Inferior parietal cortex (tissue), 1 donor: ENCODE results near the gene TMEM179B.
"Not testable (repeated sequence)": the region's sequence is repeated elsewhere in the genome, so short reads cannot be mapped to it uniquely, and the experiment has no call there.

ENCODE experiments used
- DNase-seq: peaks from one replicate; pipeline ENCODE4 v3.0.0-alpha.2; 2016; ENCODE audit errors: extremely low spot score

The TMEM179B gene

DNA sequence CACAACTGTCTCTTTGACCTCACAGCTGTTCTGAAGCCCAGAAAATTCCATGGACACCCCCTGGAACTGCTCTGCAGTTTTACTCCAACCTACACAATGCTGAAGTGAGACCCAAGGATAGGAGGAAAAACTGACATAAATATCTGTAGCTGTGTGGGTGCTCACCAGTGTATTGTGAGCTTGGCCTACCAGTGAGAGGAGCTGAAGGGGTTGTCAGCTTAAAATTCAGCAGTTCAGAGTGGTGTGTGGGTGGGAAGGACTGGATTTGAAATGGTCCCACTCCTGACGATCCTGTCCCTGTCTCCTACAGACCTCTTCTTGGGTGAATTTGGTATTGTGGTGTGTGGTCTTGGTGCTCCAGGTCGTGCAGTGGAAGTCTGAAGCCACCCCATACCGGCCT is 2.4 kb downstream of the TMEM179B start:
- DNase-seq: no peak

DNA sequence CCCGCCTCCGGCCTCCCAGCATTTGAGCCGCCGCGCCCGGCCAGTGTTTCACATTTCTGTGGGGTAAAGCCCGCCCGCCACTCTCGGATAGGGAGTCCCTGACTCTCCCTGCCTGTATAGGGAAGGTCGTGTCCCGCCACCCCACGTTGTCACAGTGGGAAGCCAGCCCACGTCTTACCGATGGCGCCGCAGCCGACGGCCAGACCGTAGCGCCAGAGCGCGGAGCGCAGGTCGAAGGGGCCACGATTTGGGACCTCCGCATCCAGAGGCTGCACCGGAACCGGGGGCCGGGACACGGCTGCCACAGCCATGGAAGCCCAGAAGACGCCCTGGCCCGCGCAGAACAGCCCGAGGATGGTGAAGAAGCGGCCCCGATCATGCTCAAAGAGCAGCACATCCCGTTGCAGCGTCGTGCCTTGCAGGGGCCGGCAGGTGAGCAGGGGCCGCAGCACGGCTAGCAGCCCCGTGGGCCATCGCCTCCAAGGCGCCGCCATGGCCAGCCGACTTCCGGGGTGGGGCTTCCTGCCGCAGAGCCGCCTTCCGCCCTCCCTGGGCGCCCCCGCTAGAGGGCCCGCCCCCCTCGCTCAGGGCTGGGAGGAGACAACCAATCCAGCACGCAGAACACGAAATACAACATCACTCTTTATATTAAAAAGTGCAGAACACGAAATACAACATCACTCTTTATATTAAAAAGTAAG is 4.4 kb downstream of the TMEM179B start, which contains the start of gene TMEM223:
Gene TMEM223, minus strand, starts transcription at position 506 of the 701 bp plus-strand sequence. Its CDS starts 12 bp downstream, at position 494.
- peak; percentile 88 for DNase-seq

DNA sequence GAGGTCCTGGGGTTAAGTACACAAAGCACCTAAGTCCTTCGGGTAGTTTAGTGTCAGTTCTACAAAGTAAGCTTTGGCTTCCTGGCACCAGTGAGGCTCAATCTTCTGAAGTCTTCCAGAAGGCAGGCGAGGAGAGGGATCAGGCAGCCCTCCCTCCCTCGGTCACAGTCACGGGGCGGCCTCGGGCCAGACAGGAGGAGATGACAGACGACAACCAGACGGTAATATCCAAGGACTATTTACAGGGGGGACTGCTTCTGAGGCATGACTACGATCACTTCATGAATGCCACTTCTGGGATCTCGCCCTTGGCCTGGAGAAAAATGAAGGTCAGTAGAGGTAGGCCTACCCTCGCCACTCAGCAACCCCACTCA is 5.0 kb downstream of the TMEM179B start:
- no peak for DNase-seq

DNA sequence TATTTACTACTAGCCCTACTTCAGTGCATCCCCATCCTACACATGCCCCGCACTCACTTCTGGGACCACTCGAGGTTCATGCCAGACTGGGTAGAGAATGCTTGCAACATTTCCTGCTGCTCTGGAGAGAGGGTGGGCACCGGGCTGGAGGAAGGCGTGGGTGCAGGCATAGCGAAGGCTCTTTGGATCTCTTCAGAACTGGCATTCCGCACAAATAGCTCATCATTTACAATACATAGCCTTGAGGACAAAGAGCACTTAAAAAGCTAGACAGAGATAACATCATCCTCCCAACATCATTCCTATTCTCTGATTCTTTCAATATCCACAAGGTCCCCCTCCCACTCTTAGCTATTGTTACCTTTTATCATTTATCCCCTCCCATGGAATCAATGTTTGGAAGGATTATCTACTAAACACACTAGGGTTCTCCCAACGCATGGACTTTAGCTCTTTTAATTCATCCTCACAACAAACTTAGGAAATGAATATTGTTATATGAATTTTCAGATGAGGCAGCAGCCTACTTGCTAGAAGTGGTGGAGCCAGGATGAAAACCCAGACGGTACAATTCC is 7.1 kb downstream of the TMEM179B start:
- no peak for DNase-seq

DNA sequence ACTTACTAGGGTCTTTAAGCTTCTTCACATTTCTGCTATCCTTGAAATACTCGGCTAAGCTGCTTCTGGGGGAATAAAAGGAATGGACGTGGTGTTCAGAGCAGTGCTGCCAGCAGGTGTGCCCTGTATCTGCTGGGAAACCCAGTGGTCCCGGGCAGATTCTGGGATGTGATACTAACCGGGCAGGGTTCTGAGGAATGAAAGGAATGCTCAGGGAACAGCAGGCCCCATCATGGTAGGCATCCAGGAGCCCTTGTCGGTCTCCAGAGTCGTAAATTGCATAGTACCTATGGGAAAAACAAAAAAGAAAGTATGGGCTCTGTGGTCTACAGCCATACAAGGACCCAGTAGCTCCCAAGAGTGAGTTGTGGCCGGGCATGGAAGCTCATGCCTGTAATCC is 9.1 kb downstream of the TMEM179B start:
- DNase-seq: no peak

DNA sequence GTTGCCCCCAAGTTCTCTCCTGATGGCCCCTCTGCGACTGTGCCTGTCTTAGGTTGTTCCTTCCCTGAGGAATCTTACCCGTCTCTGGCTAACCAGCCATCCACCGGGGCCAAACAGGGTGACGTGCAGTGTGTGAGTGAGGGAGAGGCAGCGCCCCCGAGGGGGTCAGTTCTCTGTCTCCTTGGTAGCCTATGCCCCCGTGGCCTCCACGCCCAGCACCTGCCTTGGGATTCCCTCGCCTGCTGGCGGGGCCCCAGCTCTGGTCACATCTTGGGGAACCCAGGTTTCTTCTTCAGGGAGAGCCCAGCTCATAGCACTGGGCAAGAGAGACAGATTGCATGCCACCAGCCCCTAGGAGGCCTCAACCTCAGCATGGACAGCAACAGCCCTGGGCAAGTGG is 12.3 kb downstream of the TMEM179B start:
- no peak for DNase-seq

DNA sequence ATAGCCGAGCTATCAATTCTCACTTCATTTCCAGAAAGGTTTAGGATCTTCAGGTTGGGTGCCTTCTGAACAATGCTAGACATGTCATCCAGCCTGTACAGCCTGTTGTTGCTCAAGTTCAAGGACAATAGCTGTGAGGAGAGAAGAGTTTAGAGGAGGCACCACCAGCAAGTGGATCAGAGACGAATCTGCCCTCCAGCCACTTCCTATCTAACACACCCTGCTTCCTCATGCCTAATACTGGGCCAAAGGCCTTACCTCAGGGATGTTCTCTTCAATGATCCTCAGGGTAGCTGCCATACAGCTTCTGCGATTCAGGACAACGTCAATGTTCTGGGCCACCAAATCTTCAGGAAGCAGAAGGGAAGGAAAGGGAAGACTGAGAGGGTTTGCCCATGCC is 13.9 kb downstream of the TMEM179B start:
- no peak for DNase-seq

DNA sequence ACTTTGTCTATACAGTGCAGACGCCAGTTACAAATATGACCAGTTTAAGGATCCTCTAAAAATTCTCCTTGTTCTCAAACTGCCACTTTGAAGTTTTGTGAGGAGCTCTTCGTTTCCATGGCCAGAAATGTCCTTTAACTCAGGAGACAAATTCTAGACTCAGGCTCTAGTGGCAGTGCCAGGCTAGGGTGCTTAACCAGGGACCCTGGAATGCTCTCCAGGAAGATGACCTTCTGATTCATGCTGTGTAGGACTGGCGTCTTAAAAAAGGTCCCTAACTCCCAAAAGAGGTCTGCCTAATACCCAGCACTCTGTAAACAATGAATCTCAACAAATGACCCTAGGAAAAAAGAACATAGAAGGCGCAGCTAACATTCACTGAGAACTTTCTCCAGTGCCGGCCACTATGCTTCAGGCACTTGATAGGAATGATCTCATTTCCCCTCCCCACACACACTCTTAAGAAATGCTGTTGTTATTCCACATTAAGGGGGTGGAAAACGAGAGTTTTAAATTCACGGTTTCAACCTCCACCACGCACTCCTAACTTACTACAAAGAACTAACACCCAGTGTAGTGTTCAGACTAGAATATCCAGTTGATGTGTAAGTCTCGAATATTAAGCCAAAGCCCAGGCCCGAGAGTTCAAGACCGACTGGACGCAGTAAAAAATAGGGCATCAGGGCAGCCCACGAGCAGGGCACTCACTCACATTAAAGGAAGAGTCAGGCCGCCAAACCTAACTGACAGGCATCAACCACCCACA is 17.3 kb downstream of the TMEM179B start:
- no peak for DNase-seq

DNA sequence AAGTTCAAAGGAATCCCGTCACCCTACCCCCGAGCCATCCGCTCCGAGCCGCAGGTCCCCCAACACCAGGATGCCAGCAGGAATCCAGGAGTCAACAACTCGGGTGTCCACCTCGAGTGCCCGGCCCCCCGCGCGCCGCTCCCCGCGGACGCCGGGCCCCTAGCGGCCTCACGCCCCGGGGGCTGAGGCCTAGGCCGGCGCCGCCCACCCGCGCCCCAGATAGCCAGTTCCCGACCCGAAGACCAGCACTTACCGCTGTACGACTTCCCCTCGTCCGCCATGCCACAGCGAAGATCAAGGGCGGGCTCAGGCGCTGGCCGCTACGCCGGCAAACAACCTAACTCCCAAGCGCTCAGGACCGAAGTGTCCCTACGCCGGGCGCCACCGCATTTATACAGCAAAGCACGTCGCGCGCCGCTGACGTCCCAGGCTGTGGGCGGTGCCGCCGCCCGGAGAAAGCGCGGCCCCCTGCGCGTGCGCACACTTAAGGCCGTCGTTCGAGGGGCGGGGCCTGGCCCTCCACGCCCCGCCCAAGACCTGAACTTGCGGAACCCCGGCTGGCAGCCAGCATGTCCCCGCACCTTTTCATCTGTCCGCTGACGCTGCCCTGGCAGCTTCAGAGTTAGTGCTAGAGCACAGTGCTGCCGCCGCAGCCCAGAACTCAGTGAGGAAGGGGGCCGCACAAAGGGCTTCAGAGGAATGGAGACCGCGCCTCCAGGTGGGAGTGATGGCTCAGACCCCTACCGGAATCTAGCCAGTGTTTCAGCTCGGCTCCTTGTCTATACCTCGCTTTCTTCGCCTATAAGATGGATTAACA is 18.1 kb downstream of the TMEM179B start, which contains the start of gene NXF1:
Gene NXF1, minus strand, starts transcription at position 365 of the 817 bp plus-strand sequence. Its CDS starts 84 bp downstream, at position 281.
- peak; percentile 96 for DNase-seq

DNA sequence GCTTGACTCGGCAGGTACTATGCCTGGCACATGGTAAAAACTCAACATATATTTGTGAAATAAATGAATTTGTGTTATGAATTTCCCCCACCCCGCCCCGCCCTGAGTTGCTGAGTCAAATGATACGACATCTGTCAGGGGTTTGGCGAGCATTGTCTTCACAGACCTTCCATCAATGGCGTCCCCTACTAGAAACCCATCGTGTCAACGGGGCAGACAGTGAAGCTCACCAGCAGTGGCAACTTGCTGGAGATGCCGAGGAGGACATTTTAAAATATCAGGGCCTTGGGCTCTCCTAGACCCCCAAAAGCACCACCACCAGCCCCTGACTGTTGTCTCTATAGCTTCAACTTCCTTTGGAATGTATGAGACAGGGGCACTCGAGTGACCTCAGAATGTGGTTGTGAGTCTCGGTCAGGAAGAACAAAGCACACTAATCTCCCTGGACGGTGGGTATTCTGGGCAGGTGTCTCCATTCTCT is 18.8 kb downstream of the TMEM179B start:
- no peak for DNase-seq

DNA sequence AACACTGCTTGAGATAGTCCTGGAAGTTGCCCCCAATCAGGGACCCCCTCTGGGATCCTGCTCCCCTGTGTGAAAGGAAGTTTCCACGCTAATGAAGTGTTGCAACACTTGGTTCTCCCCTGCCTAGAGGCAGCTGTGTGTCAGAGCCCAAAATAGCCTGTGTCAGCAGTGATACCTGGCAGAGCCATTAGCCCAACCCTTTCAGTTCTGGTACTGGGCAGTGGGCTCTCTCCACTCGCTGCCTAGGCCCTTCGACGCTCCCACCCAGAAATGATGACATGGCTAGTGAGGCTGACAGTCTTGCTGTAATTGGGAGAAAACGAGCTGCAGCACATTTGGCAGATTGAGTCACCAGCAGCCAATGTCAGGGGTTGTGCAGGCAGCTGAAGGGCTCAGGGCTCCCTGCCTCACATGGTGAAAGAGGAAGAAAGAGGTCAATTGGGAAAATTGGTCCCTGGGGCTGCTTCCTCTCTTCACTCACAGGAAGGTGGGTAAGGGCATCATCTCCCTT is 19.5 kb downstream of the TMEM179B start:
- DNase-seq: no peak

DNA sequence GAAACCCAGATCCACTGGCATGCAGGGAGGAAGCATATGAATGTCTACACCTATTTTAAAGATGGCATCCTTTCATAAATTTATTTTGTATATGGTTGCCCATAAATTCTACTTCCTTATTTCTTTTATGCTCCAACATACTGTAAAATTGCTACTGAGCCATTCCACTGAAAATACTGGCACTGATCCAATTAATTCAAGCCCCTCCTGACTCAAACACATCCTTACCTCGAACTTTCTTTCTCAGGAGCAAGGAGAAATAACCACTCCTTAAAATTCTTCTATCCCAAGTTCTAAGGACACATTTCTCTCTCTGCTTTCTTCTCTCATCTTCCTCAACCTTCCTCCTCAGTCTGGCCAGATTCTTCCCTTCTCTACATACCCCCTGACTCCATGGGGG is 23.5 kb downstream of the TMEM179B start:
- no peak for DNase-seq

DNA sequence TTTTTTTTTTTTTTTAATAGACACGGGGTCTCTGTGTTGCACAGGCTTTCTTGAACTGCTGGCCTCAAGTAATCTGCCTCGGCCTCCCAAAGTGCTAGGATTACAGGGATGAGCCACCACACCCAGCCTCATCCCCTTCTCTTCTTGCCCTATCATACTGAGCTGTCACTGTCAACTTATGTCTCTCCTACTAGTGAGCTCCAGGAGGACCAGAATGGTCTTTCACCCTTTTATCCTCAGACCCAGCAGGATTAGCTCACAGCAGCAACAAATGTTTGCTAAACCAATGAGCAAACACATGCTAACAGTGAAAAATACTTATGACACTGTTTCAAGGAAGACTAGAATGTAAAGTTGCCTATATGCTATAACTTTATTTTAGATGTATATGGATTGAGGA is 24.5 kb downstream of the TMEM179B start:
- no peak for DNase-seq

DNA sequence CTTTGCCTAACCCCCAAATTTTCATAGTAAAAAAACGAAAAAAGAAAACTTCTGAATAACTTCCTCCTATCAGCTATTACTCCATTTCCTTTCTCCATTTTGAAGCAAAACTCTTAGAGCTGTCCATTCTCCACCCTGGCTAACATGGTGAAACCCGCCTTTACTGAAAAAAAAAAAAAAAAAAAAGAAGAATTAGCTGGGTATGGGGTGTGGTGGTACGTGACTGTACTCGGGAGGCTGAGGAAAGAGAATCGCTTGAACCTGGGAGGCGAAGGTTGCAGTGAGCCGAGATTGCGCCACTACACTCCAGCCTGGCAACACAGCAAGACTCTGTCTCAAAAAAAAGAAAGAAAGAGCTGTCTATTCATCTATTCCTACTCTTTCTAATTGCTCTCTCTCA is 29.4 kb downstream of the TMEM179B start:
- DNase-seq: no peak

DNA sequence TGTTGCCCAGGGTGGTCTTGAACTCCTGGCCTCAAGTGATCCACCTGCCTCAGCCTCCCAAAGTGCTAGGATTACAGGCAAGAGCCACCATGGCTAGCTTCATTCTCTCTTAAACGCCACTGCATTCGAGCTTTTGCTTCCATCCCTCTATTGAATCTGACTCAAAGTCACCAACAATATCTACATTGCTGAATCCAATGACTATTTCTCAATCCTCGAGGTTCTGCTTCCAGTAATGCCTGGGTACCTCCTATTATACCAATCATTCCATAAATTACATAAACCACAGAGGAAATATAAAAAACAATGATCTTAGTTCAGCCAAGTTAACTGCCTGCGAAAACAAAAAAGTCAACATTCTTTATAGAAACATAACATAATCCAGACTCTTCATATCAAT is 29.9 kb downstream of the TMEM179B start:
- DNase-seq: no peak

DNA sequence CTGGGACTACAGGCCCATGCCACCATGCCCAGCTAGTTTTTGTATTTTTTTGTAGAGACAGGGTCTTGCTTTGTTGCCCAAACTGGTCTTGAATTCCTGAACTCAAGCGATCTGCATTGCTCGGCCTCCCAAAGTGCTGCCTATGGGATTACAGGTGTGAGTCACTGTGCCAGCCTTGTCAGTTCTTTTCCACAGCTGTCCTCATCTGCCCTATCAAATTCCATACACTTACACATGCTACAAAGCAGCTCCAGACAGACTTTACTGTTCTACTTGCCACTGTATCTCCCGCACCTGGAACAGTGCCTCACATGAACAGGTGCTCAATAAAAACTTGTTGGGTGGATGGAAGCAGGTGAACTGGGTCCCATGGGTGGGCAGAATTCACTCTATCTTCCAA is 36.5 kb downstream of the TMEM179B start:
- no peak for DNase-seq

DNA sequence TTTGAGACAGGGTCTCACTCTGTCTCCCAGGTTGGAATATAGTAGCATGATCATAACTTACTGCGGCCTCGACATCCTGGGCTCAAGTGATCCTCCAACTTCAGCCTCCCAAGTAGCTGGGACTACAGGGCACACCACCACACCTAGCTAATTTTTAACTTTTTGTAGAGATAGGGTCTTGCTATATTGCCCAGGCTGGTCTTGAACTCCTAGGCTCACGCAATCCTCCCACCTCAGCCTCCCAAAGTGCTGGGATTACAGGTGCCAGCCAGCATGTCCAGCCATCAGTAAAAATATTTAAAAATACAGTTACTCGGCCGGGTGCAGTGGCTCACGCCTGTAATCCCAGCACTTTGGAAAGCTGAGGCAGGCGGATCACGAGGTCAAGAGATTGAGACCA is 40.9 kb downstream of the TMEM179B start:
- DNase-seq: not testable (repeated sequence)

DNA sequence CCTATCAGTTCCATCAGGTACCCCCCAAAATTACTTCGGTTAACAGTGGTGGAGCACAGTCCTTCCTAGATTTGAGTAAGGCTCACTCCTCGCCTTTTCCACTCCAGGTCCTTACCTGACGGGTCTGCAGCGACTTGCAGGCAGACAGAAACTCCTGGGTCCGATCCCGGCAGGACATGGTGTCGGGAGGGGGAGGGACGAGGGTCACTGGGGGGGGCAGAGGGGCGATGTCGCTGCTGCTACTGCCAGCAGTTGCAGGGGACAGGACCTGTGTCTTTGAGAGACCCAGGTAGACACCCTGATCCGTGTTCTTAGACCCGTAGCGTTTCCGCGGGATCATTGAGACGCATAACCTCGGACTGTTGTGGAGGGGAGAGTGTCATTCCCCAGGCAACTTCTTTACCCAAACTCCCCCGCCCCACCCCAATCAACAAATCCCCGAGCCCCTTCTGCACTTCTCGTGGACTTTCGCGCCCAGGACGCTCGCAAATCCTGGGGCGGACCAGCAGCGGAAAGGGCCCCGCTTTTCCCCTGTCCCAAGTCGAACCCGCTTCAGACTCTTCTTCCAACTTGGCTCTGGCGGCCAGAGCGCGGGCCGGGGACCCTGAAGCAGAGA is 43.8 kb downstream of the TMEM179B start:
- DNase-seq: no peak

DNA sequence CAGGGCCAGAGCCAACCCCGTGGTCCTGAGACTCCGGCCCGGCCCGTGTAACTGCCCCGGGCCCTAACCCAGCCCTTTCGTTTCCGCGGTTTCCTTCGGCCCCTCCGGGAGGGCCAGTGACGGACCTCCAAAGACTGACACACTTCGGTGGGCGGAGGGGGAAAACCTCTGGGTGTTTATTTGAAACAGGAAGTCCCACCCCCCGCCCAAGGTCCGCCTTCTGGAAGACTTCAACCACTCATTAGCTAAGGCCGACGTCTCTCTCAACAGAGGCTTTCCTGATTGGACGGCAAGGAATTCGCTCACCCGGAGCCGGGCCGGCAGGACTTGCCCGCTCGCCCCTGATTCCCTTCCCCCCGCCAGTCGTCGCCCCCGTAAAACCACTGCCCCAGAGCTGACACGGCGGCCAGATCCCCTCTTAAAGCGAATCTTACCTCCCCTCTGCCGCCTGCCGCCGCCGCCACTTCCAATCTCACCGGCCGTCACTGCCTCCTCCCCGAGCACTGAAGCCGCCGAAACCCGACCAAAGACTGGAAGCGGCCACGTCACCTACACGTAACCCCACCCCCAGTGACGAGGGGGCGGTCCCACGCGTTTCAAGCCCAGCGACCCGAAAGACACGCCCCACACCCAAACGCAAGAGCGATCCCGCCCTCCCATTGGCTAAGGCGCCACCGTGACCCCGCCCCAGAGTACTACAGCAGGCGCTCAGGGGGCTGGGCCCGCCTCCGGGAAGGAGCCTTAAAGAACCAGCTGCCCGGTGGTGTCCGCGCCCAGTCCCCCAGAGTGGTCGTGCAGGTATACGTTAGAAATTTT is 44.5 kb downstream of the TMEM179B start, which contains the start of gene STX5:
Gene STX5, minus strand, starts transcription at position 532 of the 816 bp plus-strand sequence. CDS start 808 bp downstream, outside the sequence.
- DNase-seq: peak; percentile 98
